ENCODE results near the gene ADIRF. TPM values are rescaled to one million over a fixed set of nuclear protein-coding genes. Genes with fewer than 3 reads are reported as not detected.
"Not testable (repeated sequence)": the region's sequence is repeated elsewhere in the genome, so short reads cannot be mapped to it uniquely, and the experiment has no call there.

The ADIRF gene
- 790 TPM for total RNA-seq

DNA sequence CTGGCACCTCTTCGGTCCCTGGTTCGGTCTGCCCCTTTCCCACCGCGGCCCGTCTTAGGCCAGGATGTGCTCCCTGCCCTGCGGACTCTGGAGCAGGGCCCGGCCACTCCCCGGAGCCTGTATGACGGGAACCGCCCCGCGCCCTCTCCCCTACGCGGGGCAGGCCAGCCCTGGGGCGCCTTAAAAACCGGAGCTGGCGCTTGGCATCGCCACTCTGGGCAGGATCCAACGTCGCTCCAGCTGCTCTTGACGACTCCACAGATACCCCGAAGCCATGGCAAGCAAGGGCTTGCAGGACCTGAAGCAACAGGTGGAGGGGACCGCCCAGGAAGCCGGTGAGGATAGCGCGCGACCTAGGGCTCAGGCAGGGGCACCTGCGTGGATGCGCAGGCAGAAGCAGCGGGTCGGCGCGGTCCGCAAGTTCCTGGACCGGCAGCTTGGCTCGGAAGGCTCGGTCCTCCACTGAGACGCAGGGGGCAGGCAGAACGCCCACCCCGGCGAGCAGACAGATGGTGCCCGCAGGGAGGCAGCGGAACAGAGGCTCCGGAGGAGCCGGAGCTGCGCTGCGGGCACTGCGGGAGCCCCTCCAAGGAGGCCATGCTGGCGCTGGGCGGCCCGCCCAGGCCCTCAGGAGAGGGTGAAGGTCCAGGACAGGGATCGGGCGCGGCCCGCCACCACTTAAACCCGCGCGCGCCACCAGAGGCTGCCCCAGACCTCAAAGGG lies at the start of gene ADIRF:
Gene ADIRF, plus strand, starts transcription at position 212 of the 723 bp plus-strand sequence. Its CDS starts 63 bp downstream, at position 275.
- peak; percentile 91 for DNase-seq (ENCODE audit: low spot score)

DNA sequence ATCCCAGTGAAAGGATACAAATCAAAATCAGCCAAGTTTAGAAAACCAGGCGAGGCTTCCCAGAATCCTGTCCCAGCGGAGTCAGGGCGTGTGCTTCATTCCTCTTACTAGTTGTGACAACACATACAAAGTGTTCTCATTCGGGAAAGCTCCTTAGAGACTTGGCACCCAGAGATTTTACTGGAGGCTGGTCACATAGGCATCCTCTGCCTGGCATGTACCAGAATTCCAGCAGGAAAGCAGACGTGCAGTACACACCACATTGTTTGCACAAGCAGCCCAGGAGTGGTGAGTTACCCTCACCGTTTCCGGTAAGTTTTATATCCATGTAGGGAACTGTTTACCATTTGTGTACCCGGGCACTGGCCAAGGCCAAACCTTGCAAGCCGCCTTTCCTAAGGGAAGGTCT lies 45.7 kb upstream of the ADIRF start:
- DNase-seq (ENCODE audit: low spot score): no peak

DNA sequence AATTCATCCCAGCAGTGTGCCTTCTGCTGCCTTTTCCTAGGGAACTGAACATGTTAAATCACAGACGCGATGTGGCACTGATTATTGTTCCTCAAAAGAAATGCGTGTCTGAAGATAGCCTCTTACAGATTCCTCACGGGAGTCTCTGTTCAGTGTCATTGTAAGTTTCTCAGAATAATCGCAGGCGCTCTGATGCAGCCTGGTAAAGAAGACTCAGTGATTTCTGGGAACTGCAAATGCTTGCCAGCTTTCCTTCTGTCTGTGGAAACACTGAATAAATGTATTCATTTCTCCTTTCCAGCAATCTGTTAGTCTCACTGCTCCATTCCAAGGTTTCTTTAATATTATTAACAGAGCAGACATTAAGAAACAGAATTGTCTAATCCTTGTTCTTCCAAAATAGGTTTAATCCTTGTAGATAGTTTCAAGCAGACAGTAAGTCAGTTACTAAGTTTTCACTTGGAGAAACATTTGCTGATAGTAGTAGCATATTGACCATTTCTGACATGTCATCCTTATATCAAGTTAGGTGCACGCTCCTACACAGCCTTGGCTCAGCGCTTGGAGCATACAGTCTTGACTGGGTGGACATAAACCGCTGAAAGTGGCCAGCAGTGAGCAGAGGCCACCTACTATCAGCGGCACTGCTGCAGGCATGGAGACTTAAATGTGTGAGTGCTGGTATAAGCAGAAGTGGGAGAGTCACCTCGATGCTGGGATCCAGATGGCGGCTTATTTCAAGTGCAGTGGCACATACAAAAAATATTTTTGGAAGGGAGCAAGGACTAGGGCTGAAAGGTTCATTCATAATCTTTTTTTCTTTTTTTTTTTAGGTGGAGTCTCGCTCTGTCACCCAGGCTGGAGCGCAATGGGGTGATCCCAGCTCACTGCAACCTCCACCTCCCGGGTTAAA lies 38.6 kb upstream of the ADIRF start:
- DNase-seq (ENCODE audit: low spot score): no peak

DNA sequence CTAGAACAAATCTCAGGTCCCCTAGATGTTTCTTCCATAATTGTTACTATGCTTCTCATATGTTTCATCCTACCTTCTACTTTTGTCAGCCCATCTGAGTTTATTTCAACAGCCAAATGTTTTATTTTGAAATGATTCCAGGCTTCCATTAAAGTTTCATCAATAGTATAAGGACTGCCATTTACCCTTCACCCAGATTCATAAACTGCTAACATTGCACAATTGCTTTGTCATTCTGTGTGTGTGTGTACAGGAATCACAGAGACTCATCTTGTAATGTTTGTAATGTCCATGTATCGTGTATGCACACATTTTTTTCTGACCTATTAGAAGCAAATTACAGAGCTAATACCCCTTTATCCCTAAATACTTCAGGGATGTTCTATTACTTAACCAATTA lies 36.4 kb upstream of the ADIRF start:
- DNase-seq (ENCODE audit: low spot score): no peak

DNA sequence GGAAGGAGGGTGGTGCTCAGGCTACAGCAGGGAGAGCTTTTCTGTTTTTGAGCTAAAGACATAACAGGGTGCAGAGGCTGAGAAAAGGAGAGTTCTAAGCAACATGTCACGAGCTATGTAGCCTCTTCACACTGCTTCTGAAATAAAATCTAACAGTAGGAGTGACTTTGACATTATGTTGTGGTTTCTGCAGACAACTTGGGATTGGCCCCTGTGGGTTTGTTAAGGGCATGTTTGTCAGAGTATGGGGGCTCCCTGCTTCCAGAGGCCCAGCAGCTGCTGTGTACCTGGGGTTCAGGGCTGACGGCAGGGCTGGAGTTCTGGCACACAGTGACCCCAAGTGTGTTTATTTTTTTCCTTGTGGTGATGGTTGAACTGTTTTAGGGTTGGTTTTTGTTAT lies 35.6 kb upstream of the ADIRF start:
- DNase-seq (ENCODE audit: low spot score): no peak

DNA sequence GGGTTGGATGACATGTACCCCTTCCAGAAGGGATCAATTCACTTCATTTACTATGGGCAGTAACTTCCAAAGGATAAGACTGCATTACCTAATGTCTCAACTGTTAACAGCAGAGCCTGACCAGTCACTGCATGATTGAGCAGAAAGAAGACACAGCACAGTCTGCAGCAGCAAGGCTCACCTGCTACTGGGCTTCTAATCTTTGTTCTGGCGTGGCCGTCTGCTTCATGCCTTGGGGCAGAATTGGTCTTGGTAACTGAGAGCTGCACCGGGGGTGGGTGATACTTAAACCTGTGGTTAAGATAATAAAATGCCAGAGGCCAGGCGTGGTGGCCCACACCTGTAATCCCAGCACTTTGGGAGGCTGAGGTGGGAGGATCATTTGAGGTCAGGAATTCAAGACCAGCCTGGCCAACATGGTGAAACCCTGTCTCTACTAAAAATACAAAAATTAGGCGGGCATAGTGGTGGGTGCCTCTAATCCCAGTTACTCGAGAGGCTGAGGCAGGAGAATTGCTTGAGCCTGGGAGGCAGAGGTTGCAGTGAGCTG lies 34.0 kb upstream of the ADIRF start:
- not testable (repeated sequence) for DNase-seq (ENCODE audit: low spot score)

DNA sequence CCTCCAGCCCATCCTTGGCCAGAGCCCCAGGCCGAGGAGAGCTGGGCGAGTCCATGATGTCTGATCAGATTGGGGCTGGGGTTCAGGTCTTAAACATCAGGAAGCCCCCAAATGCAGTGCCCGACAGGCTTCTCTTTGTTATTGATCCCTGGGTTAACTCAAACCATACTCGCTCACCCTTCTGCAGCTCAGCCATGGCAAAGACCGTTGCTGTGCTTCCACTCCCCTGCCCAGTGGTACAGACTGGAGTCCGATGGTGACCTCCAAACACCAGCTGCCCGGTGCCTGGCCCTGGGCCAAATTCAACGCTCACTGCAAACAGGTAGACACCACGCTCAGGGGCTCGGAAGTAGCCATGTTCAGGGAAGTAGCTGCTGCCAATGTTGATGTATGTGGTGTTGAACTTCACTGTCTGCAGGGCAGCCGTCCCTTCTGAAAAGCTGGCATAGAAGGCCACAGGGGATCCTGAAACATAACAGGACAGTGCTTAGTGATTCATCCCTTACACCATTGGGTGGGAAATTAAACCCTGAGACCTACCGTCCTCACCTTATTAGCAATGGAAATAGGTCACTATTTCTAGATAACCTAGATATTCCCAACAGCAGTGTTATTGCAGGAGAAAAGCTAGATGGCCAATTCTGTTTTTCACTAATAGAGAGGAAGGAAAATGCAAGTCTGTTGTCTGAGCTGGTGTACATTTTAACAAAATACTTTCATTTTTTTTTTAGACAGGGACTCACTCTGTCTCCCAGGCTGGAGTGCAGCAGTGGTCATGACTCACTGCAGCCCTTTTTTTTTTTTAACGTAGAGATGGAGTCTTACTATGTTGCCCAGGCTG lies 31.4 kb upstream of the ADIRF start:
- no peak for DNase-seq (ENCODE audit: low spot score)

DNA sequence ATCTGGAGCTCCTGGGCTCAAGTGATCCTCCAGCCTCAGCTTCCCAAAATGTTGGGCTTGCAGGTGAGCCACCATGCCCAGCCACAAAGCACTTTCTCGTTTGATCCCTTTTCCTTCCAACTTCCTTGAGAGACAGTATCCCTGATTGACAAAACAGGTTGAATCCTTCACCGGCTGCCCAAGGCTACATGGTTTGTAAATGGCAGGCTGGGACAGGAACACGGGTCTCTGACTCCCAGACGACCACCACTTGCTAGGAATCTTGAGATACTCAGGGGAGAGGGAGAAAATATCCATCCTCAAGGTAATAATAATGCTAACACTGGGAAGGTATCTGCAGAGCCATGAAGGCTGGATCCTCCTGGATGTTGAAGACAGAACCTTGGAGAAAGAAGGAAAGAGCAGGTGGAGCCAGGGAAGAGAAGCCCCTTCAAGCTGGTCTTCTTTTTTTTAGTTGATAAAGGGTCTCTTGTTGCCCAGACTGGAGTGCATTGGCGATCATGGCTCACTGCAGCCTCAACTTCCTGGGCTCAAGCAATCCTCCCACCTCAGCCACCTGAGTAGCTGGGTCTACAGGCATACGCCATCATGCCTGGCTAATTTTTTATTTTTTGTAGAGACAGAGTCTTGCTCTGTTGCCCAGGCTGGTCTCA lies 30.7 kb upstream of the ADIRF start:
- DNase-seq (ENCODE audit: low spot score): no peak

DNA sequence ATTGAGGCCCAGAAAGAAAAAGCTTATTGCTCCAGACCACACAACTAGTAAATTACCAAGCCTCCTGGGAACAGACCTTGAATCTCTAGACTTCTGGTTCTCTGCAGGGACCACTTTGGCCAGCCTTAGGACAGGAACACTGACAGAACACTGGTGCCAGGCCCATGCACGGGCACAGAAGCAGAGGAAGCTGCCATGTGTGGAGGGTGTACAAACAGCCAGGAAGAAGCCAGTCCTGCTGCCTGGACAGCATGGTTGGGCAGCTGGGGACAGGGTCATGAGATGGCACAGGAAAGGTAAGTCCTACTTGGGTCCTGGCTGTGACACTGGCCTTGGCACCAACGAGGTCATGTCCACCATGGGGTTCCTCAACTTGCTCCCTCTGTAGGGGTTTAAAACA lies 30.0 kb upstream of the ADIRF start:
- DNase-seq (ENCODE audit: low spot score): no peak

DNA sequence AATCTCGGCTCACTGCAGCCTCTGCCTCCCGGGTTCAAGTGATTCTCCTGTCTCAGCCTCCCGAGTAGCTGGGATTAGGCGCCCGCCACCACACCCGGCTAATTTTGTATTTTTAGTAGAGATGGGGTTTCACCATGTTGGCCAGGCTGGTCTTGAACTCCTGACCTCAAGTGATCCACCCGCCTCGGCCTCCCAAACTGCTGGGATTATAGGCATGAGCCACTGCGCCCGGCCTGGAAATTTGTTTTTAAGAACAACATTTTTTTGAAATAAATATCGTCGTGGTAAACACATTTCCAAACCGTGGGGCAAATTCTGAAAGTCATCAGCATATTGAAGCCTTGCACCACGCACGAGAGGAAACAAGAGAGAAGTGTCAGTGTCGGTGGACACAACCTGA lies 28.2 kb upstream of the ADIRF start:
- DNase-seq (ENCODE audit: low spot score): peak; percentile 29

DNA sequence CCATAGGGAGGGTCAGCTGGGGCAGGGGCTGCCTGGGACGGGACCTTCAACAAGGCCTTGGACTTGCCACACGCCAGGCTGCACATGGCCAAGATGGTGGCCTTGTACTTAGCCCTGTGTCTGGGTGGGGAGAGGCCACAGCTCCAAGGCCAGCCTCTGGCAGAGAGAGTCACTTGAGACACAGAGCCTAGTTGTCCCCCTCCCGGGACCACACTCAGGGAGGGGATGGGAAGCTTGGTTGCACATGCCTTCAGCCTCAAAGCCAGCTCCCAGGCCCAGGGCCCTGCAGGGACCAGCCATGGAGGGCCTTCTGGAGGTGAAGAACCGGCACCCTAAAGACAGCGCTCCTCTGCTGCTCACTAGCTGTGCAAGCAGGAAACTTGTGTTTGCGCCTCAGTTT lies 27.6 kb upstream of the ADIRF start:
- peak; percentile 32 for DNase-seq (ENCODE audit: low spot score)

DNA sequence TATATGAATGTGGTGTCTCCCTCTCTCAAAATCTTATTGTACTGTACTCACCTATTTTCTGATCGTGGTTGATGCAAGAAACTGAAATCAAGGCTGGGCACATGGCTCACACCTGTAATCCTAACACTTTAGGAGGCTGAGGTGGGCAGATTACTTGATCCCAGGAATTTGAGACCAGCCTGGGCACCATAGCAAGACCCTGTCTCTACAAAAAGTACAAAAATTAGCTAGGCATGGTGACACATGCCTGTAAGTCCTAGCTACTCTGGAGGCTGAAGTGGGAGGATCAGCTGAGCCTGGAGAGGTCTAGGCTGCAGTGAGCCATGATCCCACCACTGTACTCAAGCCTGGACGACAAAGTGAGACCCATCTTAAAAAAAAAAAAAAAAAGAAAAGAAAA lies 26.9 kb upstream of the ADIRF start:
- peak; percentile 29 for DNase-seq (ENCODE audit: low spot score)

DNA sequence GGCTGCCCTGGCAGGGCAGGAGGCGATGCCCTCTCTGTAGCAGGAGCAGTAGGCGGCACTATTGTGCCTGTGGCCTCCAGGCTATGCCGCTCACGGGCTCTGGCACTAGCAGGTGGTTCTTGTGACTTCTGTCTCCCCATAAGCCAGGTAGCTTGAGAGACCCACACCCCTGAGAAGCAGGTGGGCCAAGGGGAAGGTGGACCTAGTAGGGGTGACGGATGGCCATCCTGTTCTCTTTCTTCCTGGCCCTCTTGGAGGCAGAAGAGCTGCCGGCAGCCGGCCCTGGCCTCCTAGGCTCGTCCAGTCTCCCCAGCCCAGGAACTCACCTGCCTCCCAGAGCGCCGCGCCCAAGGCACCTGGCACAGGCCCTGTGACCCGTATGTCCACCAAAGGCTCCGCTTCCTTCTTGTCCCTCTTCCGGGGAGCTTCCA lies 26.3 kb upstream of the ADIRF start:
- DNase-seq (ENCODE audit: low spot score): peak; percentile 39

DNA sequence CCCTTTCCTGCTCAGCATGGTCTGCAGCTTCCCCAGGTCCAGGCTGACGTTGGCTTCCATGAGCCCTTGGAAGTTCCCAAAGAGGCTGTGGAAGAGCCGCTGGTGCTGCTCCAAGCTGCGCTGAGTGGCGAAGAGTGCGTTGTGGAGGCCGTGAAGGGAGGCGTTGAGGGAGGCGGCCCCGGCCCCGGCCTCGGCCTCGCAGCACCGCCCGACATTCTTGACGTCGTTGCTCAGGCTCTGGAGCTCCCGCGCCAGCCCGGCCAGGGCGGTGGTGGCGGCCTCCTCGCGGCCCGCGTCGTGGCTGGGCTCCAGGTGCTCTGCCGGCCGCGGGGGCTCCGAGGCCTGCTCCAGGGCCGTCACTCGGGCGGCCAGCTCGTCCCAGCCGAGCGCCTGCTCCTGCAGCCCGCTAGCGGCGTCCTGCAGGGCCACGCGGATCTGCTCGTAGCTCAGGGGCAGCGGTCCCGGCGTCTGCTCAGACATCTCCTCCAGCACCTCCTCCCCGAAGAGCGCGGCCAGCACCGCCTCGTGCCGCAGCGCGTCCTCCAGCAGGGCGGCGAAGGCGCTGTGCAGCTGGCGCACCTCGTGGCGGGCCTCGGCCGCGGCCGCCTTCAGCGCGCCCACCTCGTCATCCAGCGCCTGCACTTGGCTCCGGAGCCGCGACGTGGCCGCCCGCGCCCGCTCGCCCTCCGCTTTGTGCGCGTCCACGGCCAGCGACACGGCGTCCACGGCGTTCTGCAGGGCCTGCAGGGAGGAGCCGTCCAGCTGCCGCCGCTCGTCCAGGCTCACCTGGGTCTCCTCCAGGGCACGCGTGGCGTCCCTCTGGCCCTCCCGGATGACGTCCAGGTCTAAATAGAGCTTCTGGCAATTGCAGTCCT lies 25.6 kb upstream of the ADIRF start:
- DNase-seq (ENCODE audit: low spot score): peak; percentile 40

DNA sequence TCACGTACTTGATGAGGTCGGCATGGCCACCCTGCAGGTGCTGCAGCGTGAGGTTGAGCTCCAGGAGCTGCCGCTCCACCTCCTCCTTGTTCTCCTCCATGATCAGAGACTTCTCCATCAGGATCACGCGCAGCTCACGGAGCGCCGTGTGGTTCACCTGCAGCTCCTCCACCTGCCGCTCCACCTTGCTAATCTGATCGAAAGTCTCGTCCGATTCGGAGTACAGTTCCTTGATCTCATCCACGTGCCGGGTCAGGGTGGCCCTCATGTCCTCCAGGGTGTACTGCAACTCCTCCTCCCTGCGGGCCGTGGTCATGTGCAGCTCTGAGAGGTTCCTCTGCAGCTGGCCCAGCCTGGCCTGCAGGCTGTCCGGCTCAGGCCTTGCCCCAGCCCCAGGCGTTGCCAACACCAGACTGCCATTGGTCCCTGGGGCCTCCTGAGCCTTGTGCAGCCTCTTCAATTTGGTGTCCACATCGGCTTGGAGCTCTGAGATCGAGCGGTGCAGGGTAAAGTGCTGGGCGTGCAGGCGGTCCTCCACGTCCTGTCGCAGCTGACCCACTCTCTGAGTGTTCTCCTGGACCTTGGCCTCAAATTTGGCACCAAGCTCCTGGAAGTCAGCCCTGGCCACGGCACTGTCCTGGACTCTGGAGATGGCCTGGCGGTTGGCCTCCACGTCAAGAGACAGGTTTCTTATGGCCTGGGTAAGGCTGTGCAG lies 24.8 kb upstream of the ADIRF start:
- no peak for DNase-seq (ENCODE audit: low spot score)

DNA sequence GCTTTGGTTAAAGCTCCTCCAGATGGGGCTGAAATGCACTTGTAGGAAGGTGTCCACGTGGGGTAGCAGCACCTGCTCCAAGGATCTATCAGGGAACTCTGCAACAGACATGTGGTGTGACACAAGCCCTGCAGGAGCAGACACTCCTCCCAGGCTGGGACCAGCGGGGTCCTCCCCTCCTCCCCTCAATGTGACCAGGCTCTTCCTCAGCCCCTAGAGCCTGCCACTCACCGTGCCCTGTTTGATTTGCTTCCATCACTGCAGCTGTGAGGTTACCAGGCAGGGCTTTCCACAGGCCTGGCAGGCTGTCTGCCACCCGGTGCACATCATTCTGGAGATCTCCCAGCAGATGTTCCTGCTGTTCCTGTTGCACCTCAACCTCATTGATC lies 24.3 kb upstream of the ADIRF start:
- peak; percentile 34 for DNase-seq (ENCODE audit: low spot score)

DNA sequence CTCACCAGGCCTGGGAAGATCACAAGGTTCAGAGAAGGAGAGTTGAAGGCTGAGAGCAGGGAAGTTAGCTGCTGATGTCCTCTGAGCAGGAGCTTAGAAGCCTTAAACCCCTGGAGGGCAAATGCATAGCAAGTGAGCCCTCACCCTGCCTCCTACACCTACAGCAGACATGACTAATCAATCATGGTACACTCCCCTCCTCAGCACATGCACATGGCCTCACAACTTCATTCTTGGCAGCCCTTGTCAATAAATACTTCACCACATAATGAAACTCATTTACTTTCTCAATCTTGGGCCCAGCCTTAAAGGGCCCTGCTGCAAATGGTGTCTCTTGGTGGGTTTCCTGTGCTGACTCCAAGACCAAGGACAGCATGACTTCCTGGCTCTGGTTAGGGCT lies 23.8 kb upstream of the ADIRF start:
- no peak for DNase-seq (ENCODE audit: low spot score)

DNA sequence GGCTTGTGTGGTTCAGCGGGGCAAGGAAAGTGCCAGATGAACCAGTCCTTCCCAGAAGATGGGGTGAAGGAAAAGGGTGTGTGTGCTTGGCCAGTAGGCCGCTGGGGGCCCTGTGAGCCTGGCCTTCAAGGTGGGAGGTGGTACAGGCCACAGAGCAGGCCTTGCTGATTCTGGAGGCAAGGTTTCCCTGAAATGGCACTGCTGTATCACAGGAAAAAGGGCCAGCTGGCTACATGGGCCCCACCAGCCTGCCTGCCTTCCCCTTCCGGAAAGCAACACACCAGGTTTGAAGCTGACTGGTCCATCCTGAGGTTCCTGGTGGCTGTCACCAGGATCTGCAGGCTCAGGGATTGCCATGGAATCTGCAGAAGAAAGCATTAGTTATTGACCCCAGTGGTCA lies 23.4 kb upstream of the ADIRF start:
- DNase-seq (ENCODE audit: low spot score): peak; percentile 27

DNA sequence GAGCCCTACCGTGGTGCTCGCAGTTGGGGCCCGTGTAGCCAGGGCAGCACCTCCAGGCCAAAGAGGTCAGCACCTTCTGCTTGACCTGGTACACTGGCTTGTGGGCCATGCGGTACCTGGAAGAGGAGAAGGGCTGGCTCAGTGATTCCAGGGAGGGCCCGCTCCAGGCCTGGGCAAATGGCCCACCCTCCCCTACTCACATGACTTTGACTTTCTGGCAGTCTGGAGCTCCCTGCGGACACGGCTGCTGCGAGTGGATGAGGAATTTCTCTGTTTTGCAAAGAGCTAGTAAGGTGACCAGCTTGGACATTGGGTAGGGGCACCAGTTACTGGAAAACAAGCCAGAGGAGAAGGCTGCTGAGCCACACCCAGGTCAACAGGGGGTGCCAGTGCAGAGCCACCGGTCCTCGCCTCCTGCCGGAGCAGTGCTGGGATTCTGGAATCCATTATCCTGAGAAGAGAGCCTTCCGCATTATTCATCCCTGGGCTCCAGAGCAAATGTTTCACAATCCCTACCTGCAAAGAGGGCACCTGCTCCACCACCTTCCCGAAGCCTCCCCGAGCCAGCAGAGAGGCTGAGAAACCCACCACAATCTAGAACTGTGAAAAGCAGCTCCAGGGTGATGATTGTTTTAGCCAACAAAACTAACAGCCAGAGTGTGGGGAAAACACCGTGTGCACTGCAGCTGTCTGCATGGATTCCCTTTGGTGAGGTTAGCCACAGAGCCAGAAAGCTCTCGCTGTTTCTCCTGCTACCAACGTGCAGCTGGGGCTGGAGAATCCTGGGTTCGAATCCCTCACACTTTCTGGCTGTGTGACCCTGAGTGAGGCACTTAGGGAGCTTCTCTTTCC lies 22.7 kb upstream of the ADIRF start:
- peak; percentile 43 for DNase-seq (ENCODE audit: low spot score)

Data from ureter (tissue), 1 donor.